Left ventricle myocardium inferior (tissue), 1 donor: Measurements from ENCODE around the gene ZNF532. TPM values are rescaled to one million over a fixed set of nuclear protein-coding genes. Genes with fewer than 3 reads are reported as not detected.

Experiments
- DNase-seq: peaks from one replicate; pipeline ENCODE4 v3.0.0-alpha.2; 2020
- H3K27ac ChIP-seq: fragments of 200-600 bp; replicated peaks from 2 replicates; pipeline ENCODE4 v1.8.0; 2021
- H3K27me3 ChIP-seq: fragments of 200-600 bp; 2 replicates; pipeline ENCODE4 v1.8.0; 2021; ENCODE audit warnings: low read depth
- H3K36me3 ChIP-seq: fragments of 200-600 bp; 2 replicates; pipeline ENCODE4 v1.8.0; 2021
- H3K4me1 ChIP-seq: fragments of 200-600 bp; 2 replicates; pipeline ENCODE4 v1.8.0; 2021
- H3K4me3 ChIP-seq: fragments of 200-600 bp; 2 replicates; pipeline ENCODE4 v1.8.0; 2021; ENCODE audit warnings: mild to moderate bottlenecking, moderate library complexity
- H3K9me3 ChIP-seq: fragments of 200-600 bp; replicated peaks from 2 replicates; pipeline ENCODE4 v1.8.0; 2021
- CTCF ChIP-seq: fragments of 200-600 bp; IDR thresholded peaks from 2 replicates; pipeline ENCODE4 v1.8.0; 2021; ENCODE audit warnings: antibody characterized with exemption, mild to moderate bottlenecking, borderline replicate concordance
- intact Hi-C: fragments of 100-400 bp; cut with micrococcal nuclease; formaldehyde crosslinking; loops from one replicate; pipeline ENCODE4 v1.11.0; 2022
- total RNA-seq: library from RNA; stranded (reverse); fragmentation: NEBNext Ultra II Directional; extraction: Animal tissue kit (Norgen Biotek cat#: 25700); gene quantifications from one replicate; pipeline ENCODE4 v1.2.1, GENCODE V29; 2021
- donor health status: DM: no; HTN: yes; CAD: no; lungs with severe emphysema.

Gene ZNF532
- total RNA-seq, 1 donor from 2014 or later: 59.3 TPM

GRCh38 chr18:58934933-58935577 is 70.4 kb downstream of the ZNF532 start:
- no peak for DNase-seq
- intact Hi-C loops: no loop called here
- Histone ChIP-seq H3K4me3 (no peak overlapping the region), H3K27me3 (no peaks in the 10 kb centered on the region), H3K36me3 (peaks cover 31% of the 10 kb centered on the region), H3K27ac (peak overlapping the region; percentile 65), H3K4me1 (peaks cover 34% of the 10 kb centered on the region), H3K9me3 (no peaks in the 10 kb centered on the region)
- TF ChIP-seq CTCF: no peak

- Histone ChIP-seq H3K27ac (peak overlapping the region; percentile 65), H3K9me3 (no peaks in the 10 kb centered on the region)
- intact Hi-C loops: no loop called here
These were observed 72.6 kb downstream of the ZNF532 start for GRCh38 chr18:58937071-58937886.

GRCh38 chr18:58937887-58938267 is 73.2 kb downstream of the ZNF532 start:
- no peak overlapping the region for H3K4me3 ChIP-seq
- H3K4me1 ChIP-seq: peaks cover 35% of the 10 kb centered on the region
- peaks cover 37% of the 10 kb centered on the region for H3K36me3 ChIP-seq
- TF ChIP-seq CTCF: no peak
- H3K9me3 ChIP-seq: no peaks in the 10 kb centered on the region
- DNase-seq: no peak
- intact Hi-C loops: no loop called here
- H3K27ac ChIP-seq: peak overlapping the region; percentile 65
- H3K27me3 ChIP-seq: no peaks in the 10 kb centered on the region

More at GRCh38 chr18:58937071-58937886, 72.6 kb downstream of the ZNF532 start:
- TF ChIP-seq CTCF: no peak
- Histone ChIP-seq H3K27me3 (no peaks in the 10 kb centered on the region), H3K4me3 (no peak overlapping the region), H3K36me3 (peaks cover 34% of the 10 kb centered on the region), H3K4me1 (peaks cover 29% of the 10 kb centered on the region)
- no peak for DNase-seq

GRCh38 chr18:58941426-58942099 is 76.9 kb downstream of the ZNF532 start:
- intact Hi-C loops: no loop called here
- Histone ChIP-seq H3K27me3 (no peaks in the 10 kb centered on the region), H3K36me3 (peaks cover 58% of the 10 kb centered on the region), H3K4me3 (no peak overlapping the region), H3K4me1 (peaks cover 50% of the 10 kb centered on the region), H3K9me3 (no peaks in the 10 kb centered on the region), H3K27ac (no peak overlapping the region)
- no peak for TF ChIP-seq CTCF
- no peak for DNase-seq

- no peak for DNase-seq
- no peaks in the 10 kb centered on the region for H3K9me3 ChIP-seq
- intact Hi-C loops: no loop called here
- no peak overlapping the region for H3K4me3 ChIP-seq
- peak overlapping the region; percentile 58 for H3K27ac ChIP-seq
- no peaks in the 10 kb centered on the region for H3K27me3 ChIP-seq
- peaks cover 34% of the 10 kb centered on the region for H3K4me1 ChIP-seq
- peaks cover 65% of the 10 kb centered on the region for H3K36me3 ChIP-seq
- no peak for TF ChIP-seq CTCF
These were observed 79.2 kb downstream of the ZNF532 start for GRCh38 chr18:58943896-58944295.
